GM21723 (cell line): ENCODE data around the gene PFKP.
"Not testable (repeated sequence)": the region's sequence is repeated elsewhere in the genome, so short reads cannot be mapped to it uniquely, and the experiment has no call there.

ENCODE experiments used
- ATAC-seq: cut with Tn5 transposase; IDR thresholded peaks from one replicate; pipeline ENCODE4 v1.9.1; 2021; ENCODE audit warnings: mild to moderate bottlenecking, moderate library complexity; ENCODE audit not compliant: unreplicated experiment

PFKP gene

DNA sequence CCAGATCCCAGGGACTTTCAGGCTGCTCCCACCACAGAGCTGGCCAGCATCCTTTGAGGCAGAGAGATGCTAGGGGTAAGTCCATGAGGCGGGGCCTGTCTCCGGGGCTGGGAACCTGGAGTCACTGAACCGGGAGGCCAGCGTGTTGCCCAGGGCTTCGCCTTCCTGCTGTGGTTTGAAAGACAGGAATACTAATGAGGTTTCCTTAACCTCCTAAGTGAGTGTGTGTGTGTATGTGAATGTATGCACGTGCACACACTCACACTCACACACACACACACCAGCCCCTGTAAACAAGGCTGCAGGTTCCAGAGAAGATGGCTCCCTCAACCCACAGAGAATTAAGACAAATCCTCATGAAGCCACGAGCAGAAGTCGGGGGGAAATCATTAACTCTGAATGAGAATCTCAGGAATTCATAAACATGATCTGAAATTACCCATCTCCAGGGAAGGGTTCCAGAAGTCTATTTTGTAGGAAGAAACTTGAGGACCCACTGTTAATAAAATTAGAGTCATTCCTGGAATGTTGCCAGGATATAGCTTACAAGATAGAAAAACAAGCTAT lies 20.3 kb upstream of the PFKP start:
- ATAC-seq = no peak

DNA sequence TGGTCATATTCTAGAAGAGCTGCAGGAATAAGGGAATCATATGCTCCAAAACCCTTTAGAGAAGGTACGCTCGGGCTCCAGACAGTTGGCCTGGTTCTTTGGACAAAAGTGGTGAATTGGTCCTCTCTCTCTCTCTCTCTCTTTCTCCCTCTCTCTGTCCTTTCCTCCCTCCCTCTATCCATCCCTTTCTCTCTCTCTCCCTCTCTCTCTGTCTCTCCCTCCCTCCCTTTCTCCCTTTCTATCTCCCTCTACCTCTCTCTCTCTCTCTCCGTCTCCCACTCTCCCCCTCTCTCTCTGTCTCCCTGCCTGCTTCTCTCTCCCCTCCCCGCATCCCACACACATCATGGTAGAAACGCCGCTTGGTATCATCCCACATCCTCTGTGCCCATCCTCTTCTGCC lies 19.8 kb upstream of the PFKP start:
- ATAC-seq = no peak

DNA sequence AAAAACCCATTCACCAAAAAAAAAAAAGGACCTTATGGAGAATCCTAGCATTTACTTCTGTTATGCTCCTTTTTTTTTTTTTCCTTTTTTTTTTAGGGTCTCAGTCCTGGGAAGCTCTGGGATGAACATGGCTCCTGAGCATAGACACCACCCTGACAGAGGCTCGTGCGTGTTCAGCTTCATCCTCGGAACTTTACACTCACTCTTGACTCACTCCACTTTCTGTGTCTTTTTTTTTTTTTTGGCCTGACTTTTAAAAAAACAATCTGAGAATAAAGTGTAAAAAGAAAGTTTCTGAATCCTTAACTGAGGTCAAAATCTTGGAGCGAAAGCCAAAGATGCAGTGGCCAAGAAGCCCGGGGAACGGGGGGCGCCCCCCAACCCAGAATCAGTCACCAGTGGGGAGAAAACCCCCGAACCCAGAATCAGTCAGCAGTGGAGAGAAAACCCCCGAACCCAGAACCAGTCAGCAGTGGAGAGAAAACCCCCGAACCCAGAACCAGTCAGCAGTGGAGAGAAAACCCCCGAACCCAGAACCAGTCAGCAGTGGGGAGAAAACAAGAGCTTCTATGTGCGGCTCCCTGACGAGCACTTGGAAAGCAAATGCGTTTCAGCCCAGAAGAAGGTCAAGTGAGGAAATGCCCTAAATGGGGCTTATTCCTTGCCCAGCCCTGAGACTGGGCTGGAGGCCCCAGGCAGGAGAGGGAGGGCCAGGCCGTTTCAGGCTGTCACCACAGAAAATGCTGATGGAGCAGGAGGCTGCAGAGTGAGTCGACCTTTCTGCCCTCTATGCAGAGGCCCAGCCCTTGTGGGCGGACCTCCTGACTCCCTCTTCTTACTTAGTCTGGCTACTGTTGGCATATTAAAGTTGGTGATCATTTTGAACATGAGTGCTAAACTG lies 19.0 kb upstream of the PFKP start:
- peak; percentile 69 for ATAC-seq

DNA sequence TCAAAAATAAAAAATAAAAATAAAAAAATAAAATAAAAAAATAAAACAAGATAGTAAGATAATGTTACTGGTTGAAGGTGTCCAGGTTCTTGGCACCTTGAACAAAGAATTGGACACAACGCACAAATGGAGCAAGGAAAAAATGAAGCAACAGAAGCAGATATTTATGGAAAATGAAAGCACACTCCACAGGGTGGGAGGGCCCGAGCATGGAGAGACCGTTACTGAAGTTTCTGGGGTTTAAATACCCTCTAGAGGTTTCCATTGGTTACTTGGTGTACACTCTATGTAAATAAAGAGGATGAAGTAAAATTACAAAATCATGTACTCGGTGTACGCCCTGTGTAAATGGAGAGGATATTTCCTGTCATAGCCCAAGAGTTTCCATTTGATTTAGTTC lies 15.7 kb upstream of the PFKP start:
- ATAC-seq = no peak

DNA sequence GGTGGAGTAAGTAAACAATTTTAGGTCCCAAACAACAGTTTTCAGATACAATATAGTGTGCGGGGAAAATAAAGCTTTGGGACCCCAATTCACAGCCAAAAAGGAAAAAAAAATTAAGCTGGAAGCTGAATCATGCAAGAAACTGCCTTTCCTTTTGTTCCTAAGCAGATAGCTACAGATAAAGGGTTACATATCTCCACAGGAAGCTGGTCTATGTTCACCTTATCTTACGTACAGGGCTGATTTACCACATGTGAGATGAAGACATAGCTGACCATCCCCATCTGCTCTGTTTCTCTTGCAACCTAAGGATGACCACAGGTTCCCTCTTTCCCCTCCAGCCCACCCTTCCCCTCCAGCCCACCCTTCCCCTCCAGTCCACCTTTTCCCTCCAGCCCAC lies 14.2 kb upstream of the PFKP start:
- ATAC-seq = no peak

DNA sequence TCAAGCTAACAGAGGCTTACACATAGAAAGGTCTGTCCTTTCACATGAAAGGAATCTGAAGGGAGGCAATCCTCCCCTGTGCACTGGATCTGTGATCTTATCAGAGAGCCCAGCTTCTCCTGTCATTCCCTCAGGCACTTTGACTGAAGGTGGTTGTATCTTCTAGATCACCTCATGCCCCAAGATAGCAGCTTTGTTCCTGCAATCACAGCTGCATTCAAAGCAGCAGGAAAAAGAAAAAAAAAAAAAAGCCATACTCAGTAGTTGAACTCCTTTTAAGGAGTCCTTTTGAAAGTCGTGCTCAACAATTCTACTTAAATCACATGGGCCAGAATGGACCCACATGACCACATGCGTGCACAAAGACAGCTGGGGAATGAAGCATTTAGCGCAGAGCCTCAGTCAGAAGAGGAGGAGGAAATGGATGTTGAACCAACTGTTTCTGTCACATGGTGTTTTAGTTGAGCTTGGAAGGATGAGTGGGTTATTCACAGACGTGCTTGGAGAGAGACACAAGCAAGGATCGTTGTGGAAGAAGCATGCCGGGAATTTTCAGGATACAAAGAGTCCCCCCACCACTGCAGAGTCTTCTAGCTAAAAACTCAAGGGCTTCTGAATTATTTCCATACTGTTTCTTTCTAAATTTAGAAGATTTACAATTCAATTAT lies 13.0 kb upstream of the PFKP start:
- ATAC-seq = no peak

DNA sequence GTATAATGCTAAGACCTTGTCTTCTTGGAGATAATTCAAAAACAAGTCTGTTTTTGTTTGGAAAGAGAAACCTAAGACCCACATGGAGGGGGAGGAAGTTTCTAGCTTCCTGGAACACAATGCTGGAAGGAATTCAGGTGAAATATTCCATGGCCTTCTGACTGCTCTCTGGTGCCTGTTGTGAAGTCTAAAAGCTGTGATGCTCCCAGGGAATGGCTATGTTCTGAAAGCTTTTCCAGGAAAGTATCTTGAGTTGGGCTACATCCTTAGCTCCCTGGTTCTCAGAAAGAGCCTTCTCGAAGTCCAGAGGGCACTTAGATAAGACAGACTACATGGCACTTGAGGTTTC lies 12.5 kb upstream of the PFKP start:
- ATAC-seq = no peak

DNA sequence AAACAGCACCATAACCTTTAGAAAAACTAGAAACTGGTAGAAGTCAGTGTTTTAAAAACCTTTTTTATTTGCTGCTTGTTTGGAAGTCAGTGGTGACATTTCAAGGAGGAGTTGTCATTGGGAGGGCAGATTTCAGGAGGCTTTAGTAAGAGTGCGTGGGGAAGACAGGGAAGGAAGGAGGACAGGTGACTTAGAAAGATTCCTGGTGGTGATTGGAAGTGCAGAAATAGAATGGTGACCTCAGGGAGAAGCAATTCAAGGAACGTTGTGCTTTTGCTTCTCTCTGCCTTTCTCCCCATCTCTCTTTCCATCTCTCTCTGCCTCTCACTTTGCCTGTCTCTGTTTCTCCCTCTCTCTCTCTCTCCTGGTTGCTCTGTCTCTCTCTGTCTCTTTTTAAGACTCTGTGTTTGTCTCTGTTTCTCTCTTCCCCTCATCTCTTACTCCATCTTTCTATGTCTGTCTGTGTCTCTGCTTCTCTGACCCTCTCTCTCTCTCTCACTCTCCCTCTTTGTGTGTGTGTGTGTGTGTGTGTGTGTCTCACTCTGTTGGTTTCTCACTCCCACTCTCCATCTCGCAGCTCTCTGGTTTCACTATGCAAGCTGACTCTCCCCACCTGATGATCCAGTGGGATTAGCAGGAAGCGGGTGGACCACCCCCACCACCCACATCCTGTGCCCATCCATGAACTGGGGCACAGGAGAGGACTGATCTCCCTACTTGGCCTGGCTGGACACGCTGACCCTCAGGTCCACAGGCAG lies 10.9 kb upstream of the PFKP start:
- no peak for ATAC-seq

DNA sequence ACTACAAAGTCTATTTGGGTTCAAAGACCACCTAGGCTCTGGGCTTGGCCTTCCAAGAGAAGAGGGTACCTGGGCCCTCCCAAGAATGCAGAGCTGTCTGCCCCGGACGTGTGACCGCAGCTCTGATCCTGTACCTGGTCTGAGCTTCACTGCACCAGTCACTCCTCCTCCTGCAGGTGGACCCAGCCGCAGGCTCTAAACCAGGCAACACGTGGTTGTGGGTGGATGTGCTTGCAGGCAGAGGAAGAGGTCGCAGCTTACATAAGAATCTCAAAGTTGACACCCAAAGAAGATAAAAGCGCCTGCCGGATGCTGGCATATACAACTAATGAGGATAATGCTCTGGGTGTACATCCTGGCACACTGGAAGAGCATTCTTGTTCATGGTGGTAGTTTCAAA lies 9.4 kb upstream of the PFKP start:
- no peak for ATAC-seq

DNA sequence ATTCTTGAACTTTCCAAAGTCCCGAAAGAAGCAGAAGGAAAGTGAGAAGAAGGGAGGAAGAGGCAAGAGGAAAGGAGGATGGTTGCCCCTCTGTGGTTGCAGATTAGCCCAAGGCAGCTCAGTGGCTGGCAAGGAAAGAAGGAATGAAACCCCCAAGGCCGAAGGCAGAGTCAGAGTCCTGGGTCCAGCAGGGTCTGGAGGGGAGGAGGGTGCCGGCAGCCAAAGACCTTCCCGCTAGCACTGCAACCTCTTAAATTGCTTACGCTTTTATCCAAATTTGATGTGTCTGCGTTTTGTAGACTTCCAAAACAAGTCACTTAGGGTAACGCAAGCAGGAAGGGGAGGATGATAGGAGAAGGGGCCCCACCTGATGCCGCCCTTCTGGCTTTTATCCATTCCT lies 7.4 kb upstream of the PFKP start:
- ATAC-seq = no peak

DNA sequence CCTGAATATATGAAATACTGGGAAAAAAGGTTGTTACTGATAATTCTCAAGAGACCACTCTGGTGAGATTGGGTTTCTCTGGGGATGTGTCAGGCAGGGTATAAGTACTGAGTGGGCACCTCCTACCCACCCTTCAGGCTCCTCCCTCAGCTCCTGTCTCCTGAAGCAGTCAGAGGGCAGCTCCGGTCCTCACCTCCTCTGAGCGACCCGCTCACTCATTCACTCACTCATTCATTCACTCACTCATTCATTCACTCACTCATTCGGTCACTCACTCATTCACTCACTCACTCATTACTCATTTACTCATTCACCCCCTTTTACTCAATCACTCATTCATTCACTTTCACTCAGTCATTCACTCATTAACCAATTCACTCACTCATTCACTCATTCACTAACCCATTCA lies 6.9 kb upstream of the PFKP start:
- no peak for ATAC-seq

DNA sequence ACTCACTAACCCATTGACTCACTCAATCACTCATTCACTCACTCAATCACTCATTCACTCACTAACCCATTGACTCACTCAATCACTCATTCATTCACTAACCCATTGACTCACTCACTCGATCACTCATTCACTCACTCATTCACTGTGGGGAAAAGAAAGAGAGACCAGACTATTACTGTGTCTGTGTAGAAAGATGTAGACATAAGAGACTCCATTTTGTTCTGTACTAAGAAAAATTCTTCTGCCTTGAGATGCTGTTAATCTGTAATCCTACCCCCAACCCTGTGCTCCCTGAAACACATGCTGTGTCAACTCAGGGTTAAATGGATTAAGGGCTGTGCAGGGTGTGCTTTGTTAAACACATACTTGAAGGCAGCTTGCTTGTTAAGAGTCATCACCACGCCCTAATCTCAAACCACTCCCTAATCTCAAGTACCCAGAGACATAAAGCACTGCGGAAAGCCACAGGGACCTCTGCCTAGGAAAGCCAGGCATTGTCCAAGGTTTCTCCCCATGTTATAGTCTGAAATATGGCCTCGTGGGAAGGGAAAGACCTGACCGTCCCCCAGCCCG lies 5.9 kb upstream of the PFKP start:
- not testable (repeated sequence) for ATAC-seq

DNA sequence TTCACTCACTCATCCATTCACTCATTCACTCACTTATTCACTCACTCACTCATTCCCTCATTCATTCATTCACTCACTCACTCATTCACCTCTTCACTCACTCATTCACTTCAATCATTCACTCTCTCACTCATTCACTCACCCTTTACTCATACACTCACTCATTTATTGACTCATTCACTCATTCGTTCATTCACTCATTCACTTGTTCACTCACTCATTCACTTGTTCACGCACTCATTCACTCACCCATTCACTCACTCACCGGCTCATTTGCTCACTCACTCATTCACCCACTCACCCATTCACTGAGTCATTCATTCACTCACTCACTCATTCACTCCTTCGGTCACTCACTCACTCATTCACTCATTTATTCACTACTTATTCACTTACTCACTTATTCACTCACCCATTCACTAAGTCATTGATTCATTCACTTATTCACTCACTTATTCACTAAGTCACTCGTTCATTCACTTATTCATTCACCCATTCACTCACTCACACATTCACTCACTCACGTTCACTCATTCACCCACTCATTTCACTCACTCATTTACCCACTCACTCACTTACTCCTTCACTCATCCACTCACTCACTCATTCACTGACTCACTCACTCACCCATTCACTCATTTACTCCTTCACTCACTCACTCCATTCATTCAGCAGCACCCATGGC lies 4.7 kb upstream of the PFKP start:
- ATAC-seq = no peak

DNA sequence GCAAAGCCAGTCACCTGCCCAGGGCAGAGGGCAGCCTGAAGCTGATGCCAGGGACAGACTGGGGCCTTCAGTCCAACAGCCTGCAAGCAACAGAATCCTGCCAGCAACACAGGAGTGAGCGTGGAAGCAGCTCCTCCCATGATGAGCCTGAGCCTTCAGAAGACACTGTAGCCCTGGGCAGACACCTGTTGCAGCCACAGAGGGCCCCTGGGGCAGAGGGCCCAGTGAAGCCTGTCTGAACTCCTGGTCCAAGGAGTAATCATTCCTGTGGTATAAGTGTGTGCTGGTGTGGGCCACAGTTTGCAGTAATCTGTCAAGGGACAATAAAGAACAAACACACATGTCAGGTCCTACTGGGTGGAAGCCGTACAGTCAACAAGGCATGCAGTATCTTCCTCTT lies 2.9 kb upstream of the PFKP start:
- ATAC-seq = no peak

DNA sequence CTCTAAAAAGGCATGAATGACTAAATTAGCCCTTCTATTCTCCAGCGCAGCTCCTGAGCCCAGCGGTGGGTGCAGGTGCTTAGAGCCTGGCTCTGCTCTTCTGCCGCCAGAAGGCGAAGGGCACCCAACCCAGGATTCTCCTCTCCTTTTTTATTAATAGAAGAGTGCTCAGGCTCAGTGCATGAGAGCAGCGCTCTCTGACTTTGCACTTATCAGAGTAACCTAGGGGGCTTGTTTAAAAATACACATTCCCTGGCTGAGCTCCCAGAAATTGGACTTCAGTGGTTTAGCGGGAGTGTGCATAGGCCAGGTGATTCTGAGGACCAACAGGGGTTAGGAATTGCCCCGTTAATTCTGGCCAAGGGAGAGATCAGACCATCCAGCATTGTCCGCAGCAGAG lies 1.7 kb upstream of the PFKP start:
- ATAC-seq = no peak

DNA sequence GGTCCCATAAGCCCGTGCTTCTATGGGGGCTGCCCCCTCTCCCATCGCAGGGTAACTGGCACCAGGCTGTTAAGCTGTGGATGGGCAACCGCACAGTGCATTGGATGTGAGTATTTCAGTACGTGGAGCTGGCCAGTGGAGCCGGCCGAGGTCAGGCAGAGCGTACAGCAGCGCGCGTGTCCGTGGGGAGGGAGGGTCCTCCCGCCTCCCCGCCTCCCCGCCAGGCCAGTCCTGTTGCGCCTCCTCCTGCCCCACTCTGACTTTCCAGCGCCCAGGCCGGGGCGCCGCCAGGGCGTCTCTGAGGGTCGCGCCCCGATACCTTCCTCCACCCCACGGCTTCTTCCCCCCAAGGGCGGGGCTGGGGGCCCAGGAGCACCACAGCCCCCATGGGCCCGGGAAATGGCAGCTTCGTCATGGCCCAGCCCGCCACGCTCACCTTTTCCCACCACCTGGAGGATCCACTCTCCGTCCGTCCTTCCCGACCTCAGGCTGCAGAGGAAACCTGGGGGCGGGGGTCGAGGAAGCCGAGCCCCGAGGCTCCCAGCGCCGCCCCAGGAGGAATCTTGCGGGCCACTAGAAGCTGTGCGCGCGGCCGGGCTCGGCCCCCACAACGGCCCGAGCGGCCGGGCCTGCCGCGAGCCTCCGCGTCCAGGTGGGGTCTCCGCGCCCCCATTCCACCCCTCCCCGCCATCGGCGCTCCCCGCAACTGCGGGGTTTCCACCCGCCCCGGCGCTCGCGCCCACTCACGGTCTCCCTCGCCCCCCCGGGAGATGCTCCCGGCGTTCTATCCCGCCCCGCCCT lies 831 bp upstream of the PFKP start:
- no peak for ATAC-seq

DNA sequence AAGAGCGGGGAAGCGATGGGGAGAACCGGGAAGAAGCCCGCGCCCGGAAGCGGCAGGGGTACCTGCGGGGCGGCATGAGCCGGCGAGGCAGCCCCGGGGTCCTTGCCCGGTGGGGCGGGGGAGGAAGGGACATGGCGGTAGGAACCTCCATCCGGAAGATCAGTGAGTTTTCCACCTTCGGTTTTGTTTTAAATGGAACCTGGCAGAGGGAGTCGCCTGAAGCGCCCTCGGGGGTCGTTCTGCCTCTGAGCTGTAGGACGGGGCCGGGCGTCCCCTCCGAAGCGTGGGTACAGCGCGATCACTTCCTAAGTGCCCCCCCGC lies 471 bp downstream of the PFKP start:
- peak; percentile 13 for ATAC-seq

DNA sequence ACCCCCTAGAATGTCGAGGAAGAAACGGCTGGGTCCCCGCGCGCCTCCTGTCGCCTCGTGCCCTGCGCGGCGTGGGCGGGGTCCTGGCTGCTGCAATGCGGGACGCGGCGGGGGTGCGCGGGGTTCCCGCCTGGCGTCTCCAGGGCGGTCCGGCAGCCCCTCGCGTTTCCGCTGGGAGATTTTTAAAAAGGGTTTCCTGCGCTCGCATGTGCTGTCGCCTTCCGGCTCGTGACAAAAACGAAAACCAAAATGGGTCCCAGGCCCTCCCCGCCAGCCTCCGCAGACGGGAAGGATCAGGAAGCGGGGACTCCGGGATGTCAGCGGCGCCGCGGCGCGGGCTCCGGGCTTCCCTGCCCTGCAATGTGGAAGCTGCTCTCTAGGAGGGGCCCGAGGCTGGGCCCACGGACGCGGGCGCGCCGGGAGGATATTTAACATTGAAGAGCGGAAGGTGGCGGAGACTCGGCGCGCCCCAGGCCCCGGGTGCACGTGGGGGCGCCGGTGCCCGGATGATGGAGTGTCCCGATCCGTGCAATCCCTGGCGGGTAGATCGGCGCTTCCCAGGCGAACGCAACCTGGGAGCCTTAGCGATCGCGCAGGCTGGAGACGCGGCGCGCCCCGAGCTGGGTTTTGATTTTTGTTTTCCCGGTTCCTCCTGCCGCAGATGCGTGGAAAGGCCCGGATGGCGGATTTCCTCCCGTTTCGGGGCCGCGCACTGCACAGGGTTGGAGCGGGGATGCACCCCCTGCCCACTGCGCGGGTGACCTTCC lies 1.0 kb downstream of the PFKP start:
- peak; percentile 43 for ATAC-seq
